CD4-positive, alpha-beta T cell treated with Interleukin-6 at 100 ng/mL for 8 hours (primary cell): ENCODE measurements around the gene FOXQ1.
"Not testable (repeated sequence)": the region's sequence is repeated elsewhere in the genome, so short reads cannot be mapped to it uniquely, and the experiment has no call there.

Experiments
- DNase-seq: peaks from one replicate; pipeline ENCODE4 v3.0.0-alpha.2; 2020; ENCODE audit warnings: mixed read lengths, low spot score

The FOXQ1 gene

DNA sequence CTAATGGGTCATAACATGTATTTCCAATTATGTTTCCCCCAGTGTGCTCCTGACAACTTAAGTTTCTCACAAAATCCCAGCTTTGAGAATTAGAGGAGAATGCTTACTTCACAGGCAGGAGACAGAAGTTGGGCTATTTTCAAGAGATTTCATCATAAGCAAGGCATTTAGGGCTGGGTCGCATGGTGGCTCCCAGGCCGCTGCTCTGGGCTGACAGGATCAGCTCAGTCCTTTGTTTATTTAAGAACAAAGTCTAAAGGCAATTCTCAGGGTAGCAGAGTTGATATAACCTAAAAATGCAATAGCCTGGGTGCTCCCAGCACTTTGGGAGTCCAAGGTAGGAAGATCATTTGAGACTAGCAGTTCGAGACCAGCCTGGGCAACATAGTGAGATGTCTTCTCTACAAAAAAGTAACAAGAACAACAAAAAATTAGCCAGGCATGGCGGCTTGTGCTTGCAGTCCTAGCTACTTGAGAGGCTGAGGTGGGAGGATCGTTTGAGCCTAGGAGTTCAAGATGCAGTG, 10.9 kb downstream of the FOXQ1 start:
- no peak for DNase-seq

DNA sequence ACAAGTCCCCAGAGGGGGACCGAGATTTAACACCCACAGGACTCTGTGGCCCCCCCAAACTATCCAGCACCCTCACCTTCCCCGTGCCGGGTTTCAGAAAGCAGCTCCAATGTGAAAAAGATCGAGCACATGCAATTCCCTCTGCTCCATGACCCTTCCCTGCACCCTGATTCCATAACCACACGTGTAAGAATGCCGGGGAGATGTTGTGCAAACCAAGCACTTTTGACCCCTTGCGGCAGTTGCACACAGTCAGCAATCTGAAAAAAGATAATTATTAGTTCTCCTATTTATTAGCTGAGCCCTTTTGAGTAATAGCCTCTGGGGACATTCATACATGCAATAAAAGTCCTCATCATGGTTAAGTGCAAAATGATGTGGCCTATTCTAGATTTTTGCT, 13.0 kb downstream of the FOXQ1 start:
- DNase-seq, result no peak

DNA sequence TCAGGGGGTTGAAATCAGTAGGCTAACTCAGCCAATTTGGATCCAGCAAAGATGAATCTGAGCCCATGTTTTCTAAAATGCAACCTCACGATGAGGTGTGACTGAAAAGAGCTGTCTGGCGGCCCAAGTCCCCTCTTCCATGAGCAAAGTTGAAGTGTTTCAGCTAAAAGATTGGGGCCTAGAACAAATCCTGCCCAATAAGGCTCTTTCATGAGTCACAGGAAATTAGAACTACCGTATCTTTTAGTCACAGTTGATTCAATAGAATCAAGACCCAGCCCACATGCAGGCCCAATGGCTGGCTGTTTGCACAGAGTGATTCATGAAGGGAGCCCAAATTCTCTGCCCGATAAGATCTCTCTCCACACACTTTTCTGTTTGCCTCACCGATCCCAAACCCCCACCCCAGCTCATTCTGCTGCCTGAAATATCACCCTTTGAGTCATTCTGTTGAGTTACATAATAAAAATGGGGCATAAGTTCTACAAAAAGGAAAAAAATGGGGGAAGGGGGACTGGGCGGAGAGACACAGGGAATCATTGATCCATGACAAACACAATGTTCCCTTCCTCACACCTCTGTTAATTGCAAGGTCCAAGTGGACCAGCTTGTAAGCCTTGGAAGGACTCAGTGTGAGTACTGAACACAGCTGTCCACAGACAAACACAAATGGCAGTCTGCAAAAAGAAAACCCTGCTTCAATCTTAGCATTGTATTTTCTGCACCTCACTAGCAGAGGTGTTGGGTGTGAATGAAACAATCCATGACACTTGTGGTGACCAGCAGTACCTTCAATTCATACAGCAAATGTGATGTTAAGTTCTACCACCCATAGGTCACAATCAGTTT, 13.8 kb downstream of the FOXQ1 start:
- DNase-seq, result no peak

DNA sequence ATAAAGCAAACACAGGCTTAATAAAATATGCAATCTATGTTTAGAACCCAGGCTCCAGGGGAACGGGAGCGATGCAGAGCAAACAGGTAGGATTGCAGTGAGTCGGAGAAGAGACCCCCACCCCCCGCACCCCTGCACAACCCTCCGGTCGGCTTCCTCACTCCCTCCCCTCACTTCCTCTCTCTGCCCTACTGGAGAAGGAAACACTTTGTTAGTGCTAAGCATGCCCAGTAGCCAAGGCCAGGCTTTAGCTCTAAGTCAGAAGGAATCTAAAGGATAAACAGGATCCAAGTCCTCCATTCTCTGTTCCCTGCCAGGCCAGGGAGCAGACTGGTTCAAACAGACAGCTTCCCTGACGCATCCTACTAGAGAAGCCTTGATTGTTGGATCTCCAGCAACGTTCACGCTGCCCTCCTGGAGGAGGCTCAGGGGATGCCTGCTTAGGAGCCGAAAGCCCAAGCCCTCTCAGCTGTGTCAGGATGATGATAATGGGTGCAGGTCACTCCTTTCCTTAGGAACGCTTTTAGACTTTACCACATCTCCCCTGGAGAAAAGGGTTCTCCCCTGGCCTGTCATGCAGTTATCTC, 14.7 kb downstream of the FOXQ1 start:
- no peak for DNase-seq

DNA sequence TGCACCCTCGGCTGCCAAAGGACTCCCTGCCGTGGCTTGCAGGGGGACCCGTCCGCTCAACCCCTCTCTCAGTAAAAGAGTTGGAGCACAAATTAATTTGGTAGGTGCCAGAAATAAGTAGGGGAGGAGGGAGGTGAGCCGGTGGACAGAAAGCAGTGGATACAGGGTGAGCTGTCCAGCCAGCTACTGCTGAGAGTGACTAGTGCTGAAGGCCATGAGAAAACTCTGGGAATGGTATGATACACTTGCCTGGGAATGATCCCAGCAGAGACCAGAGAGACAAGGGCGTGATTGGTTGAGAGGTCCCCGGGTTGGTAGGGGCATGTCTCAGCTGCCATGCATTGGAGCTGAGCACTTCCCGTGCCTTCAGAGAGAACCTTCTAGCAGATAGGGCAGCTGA, 15.7 kb downstream of the FOXQ1 start:
- no peak for DNase-seq

DNA sequence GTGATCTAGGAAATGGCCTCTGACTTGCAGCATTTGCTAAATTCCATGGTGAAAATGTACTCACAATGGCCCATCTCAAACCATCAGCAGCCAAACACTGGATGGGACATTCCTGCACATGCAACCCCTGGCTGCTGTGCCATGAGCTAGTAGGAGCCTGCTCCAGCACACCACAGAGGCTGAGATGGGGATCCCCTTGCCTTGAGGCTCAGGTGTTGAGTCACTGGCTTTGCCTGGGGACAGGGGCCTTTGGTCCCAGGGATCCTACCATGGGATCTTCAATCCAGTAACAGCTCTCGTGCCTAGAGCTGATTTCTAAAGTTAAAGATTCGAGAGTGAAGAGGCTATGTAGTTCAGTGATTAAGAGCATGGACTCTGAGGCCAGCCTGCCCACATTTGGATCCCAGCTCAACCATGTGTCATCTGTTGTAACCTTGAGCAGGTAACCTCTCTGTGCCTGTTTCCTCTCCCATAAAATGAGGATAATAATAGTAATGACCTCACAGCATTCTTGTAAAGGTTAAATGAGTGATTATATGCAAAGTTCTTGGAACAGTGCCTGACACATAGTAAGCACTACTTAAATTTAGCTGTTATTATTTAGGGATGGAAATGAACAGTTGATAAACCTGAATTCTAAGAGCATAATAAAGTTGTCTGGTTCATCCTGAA, 16.4 kb downstream of the FOXQ1 start:
- DNase-seq, result no peak

DNA sequence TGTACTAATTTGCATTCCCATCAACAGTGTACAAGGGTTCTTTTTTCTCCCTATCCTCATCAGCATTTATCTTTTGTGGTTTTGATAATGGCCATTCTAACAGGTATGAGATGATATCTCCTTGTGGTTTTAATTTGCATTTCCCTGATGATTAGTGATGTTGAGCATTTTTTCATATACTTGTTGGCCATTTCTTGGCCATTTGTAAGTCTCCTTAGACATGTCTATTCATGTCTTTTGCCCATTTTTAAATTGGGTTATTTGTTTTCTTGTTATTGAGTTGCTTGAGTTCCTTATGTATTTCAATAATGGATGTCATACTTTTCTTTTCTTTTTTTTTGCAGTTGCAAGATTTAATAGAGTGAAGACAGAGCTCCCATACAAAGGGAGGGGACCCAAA, 17.8 kb downstream of the FOXQ1 start:
- no peak for DNase-seq

DNA sequence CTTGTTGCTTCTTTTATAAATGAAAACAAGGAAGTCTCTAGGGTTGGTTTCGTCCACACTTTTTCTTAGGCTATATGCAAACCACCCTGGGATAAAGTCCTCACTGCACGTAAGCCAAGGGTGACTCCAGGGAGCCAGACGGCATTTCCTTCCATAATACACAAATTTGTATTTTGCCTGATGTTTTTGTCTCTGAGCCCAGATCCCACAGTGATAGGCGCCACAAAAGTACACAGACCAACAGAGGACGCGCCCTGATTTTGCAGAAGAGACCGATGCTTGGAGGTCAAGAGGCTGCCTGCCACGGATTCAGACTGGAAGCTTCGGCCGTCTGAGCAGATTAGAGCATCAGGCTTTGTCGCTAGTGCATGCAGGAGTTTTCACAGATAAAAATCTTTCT, 22.8 kb downstream of the FOXQ1 start:
- DNase-seq, result no peak

DNA sequence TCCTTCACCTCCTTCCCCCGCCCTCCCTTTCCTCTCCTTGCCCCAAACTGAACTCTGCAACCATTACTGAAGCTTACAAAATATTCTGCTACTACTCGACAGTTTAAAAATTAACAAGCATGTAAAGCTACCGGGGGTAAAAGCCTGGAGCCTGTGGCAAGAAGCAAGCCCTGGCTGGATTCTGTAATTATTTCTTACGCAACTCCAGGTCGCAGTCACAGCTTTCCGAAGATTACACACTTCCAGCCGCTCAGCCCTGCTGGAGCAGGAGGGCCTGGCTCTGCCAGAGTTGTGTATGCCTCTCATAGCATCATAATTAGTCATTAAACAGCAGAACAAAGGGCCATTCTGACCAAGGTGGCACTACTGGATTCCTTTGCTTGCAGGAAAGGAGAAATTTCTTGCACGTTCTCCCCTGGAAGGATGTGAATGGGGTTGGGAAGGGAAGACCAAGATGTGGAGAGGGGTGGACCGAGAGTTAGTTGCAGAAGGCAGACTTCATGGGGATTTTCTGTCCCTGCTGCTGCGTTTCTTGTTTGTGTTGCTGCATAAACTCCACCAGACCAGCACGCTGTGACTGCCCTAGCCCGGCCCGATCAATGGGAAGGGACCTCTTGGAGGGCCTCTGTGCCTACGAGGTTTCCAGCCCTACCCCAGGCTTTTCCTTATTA, 23.6 kb downstream of the FOXQ1 start:
- no peak for DNase-seq

DNA sequence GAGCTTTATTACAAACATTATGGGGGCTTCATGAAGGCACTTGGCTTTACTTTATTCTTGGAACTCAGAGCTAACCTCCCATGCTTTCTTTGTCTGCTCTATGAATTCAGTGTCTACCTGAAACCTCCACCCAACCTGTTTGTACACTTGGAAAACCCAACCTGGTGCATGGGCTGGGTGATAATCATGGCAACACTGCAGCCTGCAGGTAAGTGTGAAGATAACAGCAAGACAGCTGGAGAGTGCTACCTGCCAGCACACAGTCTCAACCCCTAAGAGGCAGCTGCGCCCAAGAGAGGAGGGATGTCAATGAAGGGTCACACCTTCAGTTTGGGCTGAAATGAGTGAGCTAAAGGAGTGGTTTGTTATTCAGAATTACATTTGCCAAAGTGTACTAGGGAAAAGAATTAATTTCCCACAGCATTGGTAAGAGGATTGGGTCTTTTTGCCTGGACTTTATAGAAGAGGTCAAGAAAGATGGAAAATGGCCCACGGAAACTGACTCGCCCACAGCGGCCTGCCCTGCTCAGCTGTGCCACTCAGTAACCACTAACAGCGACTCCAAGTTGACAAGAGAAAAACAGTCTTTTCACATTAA, 24.4 kb downstream of the FOXQ1 start:
- no peak for DNase-seq

DNA sequence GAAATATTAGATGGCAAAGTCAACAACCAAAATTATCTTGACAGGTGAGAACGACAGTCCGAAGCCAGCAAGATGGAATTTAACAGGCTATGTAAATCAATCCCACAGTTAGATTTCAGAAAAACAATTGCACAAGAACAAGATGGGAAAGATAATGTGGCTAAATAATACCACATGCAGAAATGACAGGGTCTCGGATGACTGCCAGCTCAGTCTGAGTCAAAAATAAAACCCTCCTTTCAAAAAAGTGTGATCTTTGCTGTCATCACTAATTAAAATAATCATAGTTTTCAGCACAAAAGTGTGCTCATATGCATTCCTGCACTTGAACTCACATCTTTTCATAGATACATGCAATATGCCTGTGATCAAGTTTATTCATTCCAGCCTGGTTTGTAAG, 25.9 kb downstream of the FOXQ1 start:
- DNase-seq, result no peak

DNA sequence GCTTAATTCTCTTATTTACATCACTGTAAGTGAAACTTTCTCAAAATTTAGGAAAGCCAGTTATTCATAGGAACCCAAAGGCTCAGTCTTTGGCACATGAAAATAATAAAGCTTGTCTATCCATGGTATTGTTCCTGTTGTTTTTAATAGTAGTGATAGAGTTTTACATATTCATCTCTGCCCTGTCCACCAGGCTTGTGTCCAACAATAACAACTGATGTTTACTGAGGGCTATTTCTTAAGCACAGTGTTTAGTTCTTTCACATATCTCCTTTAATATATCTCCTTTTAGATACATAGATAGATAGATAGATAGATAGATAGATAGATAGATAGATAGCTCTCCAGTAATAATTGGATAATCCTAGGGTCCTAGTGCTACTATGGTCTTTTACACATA, 34.2 kb downstream of the FOXQ1 start:
- no peak for DNase-seq

DNA sequence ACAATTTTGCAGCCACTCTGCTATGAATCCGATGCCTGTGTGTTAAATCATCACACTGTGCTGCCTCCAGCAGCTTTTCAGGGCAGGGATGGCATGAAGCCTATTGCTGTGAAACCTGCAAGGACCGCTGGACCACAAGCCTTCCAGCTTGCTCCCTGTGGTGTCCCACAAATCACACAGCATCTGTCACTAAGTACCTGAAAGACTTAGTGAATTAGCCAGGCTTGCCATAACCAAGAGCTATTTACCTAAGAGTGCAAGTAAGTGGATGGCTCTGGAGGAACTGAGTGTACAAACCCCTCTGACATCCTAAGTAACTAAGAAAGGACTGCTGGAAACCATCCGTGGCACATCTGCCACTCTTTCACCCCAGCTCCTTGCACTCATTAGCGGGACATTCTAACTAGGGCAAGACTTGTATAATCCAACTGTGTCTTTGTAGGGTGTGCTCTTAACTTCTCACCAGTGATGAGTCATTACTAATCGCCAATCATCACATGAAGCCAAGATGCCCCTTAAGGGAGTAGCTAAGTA, 34.7 kb downstream of the FOXQ1 start:
- DNase-seq, result no peak

DNA sequence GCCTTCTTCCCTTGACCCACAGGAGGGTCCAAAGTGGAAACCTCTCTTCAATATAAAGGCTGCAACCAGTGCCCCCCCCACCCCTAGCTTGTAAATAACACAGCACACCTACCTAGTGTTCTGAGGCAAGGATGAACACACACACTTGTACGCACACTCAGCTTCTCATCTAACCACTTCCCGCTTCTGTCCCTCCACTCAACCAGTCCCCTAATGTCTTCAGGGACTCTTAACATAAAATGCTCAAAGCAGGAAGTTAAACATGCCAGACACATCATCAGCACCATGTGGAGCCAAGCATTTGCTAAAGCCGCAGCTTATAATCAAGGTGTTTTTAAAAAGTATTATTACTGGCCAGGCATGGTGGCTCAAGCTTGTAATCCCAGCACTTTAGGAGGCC, 35.3 kb downstream of the FOXQ1 start:
- no peak for DNase-seq

DNA sequence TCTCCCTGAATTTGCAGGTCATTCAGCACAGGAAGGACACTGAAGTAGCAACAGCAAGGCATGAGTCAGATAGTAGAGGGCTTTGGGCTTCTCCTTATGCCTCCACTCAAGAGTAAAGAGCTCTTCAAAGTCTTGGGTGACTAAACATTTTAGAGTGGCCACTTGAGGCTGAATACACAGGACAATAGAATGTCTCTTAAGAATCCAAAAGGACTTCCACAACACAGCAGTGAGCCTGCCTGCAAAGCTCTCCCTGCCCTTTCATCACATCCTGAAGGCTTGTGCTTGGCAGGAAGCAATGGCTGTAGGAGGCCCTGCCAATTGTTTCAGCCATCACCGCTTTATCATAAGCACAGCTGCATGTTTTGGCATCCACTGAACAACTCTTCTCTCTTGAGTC, 36.8 kb downstream of the FOXQ1 start:
- DNase-seq, result no peak

DNA sequence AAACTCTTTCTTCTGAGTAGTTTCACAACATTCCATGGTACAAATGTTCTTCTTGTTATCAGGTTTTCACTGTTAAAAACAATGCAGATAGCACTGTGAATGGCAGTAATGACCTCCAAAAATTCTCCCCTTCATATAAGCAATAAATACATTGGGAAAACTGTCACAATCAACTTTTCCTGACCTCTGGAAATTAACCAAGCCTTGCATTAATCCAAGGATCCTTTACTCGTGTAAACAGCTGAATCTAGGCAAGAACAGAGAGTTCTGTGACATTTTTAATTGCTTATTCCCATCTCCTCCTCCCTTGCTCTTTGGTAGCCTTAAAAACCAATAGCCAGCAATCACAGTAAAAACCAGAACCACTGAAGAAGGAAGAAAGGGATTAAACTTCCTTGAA, 37.8 kb downstream of the FOXQ1 start:
- DNase-seq, result no peak

DNA sequence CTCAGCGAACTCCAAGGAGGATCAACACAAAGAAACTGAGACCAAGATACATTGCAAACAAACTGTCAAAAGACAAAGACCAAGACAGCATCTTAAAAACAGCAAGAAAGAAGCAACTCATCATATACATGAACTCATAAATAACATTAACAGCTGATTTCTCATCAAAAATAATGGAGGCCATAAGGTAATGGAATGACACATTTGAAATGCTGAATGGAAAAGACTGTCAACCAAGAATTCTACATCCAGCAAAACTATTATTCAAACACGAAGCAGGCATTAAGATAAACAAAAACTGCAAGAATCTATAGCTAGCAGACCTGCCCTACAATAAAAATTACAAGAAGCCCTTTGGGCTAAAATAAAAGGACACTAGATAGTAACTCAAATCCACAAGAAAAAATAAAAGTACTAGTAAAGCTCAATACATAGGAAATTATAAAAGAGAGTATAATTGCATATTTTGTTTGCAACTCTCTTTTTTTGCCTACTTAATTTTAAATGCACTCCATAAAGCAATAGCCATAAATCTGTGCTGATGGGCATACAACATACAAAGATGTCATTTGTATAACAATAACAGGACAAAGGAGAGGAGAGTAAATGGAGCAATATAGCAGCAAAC, 39.6 kb downstream of the FOXQ1 start:
- no peak for DNase-seq

DNA sequence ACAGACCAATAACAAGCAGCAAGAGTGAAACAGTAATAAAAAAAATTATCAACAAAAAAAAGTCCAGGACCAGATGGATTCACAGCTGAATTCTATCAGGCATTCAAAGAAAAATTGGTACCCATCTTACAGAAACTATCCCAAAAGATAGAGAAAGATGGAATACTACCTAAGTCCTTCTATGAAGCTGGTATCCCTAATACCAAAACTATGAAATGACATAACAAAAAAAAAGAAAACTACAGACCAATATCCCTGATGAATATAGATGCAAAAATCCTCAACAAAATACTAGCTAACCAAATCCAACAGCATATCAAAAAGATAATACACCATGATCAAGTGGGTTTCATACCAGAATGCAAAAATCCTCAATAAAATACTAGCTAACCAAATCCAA, 43.2 kb downstream of the FOXQ1 start:
- not testable (repeated sequence) for DNase-seq

DNA sequence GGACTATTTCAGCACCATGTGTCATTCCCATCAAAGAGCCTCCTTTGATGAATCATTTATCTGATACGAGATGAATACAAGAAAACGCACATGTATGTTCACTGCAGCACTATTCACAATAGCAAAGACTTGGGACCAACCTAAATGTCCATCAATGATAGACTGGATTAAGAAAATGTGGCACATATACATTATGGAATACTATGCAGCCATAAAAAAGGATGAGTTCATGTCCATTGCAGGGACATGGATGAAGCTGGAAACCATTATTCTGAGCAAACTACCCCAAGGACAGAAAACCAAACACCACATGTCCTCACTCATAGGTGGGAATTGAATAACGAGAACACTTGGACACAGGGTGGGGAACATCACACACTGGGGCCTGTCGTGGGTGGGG, 49.8 kb downstream of the FOXQ1 start:
- not testable (repeated sequence) for DNase-seq

DNA sequence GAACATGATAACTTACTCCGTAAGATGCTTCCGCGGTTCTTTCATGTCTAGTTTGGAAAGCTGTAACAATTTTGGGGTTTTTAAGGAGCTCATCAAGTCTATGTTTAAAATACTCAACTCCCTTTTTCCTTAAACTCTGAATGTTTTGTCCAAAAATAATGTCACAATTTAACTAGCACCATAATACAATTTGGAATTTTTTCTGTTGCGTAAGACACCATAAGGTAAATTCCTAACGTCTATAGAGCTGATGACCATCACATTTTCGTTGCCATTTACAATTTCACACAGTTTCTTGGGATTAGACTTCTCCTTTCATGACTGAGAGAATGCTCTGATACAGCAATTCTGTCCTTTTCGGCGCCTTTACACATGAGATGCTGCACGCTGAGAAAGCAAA, 50.7 kb downstream of the FOXQ1 start:
- DNase-seq, result no peak

DNA sequence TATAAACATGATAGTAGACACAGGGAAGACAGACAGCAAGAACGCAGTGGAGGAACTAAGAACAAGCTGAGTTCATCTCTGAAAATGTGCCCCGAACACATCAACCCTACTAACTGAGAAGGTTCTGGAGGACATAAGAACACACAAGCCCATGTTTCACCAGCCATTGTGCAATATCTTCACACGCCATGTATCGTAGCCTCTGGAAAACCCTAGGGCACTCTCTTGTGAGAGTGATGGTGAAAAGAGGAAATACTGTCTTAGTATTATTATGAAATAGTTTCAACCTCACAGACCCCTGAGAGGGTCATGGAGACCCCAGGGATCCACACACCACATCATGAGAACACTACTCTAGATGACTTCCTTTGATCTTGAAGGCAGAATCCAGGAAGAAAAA, 51.4 kb downstream of the FOXQ1 start:
- DNase-seq, result no peak
